Measurements from ENCODE around the gene HIC2.
"Not testable (repeated sequence)": the region's sequence is repeated elsewhere in the genome, so short reads cannot be mapped to it uniquely, and the experiment has no call there.

HIC2 gene

GRCh38 chr22:21450858-21451353 is 33.7 kb downstream of the HIC2 start:
- DNase-seq: no peak

- DNase-seq: no peak
Measured at GRCh38 chr22:21451545-21452520, 34.7 kb downstream of the HIC2 start.

GRCh38 chr22:21452666-21453065 is 35.5 kb downstream of the HIC2 start:
- not testable (repeated sequence) for DNase-seq

- DNase-seq: not testable (repeated sequence)
Measured at GRCh38 chr22:21454998-21455333, 37.8 kb downstream of the HIC2 start.

GRCh38 chr22:21455334-21456089 is 38.3 kb downstream of the HIC2 start:
- no peak for DNase-seq

GRCh38 chr22:21457023-21457787 is 40.0 kb downstream of the HIC2 start:
- DNase-seq: no peak

GRCh38 chr22:21462672-21463071 is 45.5 kb downstream of the HIC2 start:
- DNase-seq: not testable (repeated sequence)

GRCh38 chr22:21467337-21468193 is 50.4 kb downstream of the HIC2 start, which contains the start of gene TMEM191C:
TMEM191C (plus strand) TSS chr22:21467387; CDS start chr22:21467460, 73 bp downstream.
- not testable (repeated sequence) for DNase-seq

- peak; percentile 94 for DNase-seq
Measured at GRCh38 chr22:21468194-21469096, 51.3 kb downstream of the HIC2 start.

- peak; percentile 21 for DNase-seq
Measured at GRCh38 chr22:21469097-21469994, 52.2 kb downstream of the HIC2 start.

- not testable (repeated sequence) for DNase-seq
Measured at GRCh38 chr22:21472984-21473383, 55.8 kb downstream of the HIC2 start.

- not testable (repeated sequence) for DNase-seq
Measured at GRCh38 chr22:21473664-21474063, 56.5 kb downstream of the HIC2 start.

GRCh38 chr22:21484039-21484438 is 66.9 kb downstream of the HIC2 start:
- not testable (repeated sequence) for DNase-seq

GRCh38 chr22:21487723-21488122 is 70.6 kb downstream of the HIC2 start:
- not testable (repeated sequence) for DNase-seq

- DNase-seq: not testable (repeated sequence)
Measured at GRCh38 chr22:21489149-21489680, 72.0 kb downstream of the HIC2 start.

- DNase-seq: not testable (repeated sequence)
Measured at GRCh38 chr22:21490556-21490955, 73.4 kb downstream of the HIC2 start.

GRCh38 chr22:21492271-21492670 is 75.1 kb downstream of the HIC2 start:
- DNase-seq: not testable (repeated sequence)

- not testable (repeated sequence) for DNase-seq
Measured at GRCh38 chr22:21493789-21494782, 76.9 kb downstream of the HIC2 start.

Data from CD4-positive, alpha-beta T cell treated with Interleukin-21 for 1 hour (primary cell).